ENCODE results near the gene RNF144B.

The RNF144B gene

DNA sequence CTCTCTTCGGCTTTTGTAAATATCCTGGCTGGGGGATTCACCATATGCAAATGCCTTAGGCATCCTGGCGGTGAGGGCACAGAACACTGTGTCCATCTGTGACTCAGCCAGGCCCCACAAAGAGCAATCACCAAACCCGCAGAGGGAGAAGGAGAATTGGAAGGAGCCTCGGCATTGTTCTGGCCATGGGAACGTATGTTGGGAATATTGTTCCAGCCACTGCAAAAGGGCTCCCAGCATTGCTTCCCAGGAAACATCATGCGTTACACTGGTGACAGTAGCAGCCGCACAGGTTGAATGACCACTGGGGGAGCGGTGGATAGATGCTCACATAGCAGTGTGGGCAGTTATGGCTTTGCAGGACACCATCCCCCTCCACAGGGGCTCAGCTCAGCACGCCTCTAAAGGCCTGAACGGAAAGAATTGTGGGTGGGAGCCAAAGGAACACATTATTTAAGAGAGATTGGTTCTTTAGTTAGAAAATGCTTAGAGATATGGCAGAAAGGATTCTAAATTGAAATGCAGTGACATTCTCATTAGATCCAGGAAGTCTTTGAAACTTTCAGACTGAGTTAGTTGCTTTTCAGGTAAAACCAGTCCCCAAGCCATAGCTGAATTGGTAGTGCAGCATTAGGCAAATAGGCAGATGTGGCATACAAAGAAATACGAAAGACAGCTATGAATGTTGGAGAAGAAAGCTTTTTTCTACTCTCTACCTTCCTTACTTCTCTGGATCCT lies 104.3 kb downstream of the RNF144B start:
- no peak for DNase-seq

GRCh38 chr6:18492972-18493371 lies 105.8 kb downstream of the RNF144B start:
- DNase-seq, result no peak

DNA sequence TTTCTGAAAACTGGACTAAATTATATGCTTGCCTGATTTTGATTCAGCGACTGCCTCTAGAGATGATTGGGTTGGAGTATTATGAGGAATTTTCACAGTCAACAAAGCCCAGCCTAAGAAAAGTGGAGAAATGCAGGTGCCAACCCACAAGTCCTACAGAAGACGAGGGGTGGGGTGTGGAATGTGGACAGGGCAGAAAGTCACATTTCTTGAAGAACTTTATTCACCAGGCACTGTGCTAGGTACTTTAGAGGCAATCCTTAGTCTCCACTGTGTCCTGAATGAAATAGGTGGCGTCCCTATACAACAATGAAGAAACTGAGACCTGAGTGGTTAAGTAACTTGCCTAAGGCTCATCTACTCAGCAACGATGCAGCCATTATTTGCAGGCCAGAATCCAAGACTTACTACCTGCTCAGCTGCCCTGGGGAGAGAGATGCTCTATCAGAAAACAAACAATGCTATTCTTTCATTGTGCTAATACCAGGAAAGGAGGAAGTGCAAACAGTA lies 106.3 kb downstream of the RNF144B start:
- DNase-seq, result no peak

DNA sequence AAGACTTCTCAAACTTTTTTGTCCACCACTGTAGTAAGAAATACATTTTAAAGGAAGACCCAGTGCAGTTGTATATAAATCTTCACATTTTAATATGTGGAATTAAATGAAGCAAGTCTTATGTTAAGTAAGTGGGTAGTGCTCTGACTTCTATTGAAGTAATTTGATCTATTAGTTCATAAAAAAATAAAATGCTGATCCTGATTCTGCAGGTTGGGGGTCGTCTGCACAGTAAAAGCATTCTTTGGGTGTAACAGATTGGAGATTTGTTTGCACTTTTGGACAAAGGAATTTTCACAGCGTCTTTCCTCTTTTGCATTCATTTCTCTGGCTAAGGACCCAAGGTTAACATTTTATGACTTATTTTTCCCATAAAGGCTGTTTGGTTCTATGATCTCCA lies 106.8 kb downstream of the RNF144B start:
- DNase-seq, result no peak

GRCh38 chr6:18495236-18495635 lies 108.1 kb downstream of the RNF144B start:
- DNase-seq, result no peak

GRCh38 chr6:18496462-18496861 lies 109.3 kb downstream of the RNF144B start:
- no peak for DNase-seq

- no peak for DNase-seq
Observed at GRCh38 chr6:18497006-18497405, 109.9 kb downstream of the RNF144B start.

DNA sequence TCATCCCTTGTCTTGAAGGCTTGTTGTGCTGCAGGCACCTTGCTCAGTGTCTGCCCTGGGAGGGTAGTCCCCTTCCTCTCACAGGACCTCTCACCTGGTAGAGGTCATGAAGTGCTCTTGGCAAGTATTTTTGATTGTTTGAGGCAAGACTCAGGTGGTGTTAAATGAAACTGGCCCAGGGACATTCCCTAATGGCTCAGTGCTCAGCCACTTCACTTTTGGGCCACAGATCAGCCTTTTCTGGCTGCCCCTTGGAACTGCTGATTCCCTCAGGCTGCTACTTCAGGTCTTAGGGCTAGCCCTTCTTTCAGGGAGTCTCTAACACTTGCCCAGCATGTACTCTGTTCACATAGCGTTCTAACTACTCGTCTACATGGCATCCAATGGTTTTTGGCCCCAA lies 111.3 kb downstream of the RNF144B start:
- DNase-seq, result no peak

GRCh38 chr6:18500921-18501662 lies 113.9 kb downstream of the RNF144B start:
- DNase-seq, result no peak

DNA sequence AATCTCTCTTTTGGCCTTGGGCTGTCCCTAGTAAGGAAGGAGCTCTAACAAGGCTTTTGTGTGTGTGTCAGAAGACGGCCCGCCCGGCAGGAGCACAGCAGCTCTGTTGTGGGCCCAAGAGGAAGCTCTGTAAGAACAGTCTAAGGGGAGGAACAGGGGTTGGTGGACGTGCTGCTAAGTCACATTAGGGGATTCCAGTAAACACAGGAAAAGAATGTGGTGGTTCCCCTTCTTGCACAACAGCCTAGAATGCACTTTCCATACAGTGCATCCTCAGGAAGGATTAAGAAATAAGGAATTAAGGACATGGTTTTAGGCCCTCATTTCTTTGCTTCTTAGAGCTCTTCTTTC lies 114.5 kb downstream of the RNF144B start:
- DNase-seq, result no peak

DNA sequence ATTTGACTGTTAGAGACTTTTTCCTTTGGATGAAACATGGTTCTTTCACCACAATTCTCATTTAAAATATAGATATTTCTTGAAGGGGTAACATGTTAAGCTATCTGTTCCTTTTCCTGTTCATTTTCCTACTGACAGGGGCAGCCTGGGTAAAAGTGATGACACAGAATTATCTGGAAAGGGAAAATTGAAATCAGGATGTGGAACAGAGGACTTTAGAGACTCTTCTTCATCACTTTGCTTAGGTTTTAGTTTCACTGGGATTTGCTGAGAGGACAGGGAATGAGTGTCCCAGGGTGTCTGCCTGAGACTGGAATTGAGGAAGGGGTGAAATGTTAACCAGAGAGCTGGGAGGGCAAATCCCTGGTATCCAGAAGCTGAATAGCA lies 116.0 kb downstream of the RNF144B start:
- DNase-seq, result no peak

- peak; percentile 41 for DNase-seq
Observed at GRCh38 chr6:18503593-18504231, 116.6 kb downstream of the RNF144B start.

DNA sequence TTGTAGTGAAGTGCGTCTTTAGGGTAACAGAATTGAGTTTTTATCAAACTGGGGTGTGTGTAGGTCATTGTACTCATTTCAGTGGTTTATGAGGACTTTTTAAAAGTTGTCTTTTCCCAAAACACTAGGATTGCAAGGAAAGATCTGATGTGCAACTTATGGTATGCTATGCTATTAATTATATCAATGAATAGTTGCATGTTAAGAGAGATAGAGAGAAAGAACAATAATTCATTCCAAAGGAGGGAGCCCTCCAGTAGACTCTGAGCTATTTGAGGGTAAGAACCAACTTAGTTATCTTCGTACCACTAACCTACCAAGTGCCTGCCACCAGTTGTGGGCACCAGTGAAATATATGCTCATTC lies 117.1 kb downstream of the RNF144B start:
- no peak for DNase-seq

GRCh38 chr6:18506382-18507017 lies 119.3 kb downstream of the RNF144B start:
- no peak for DNase-seq

GRCh38 chr6:18507018-18507415 lies 119.9 kb downstream of the RNF144B start:
- DNase-seq, result no peak

DNA sequence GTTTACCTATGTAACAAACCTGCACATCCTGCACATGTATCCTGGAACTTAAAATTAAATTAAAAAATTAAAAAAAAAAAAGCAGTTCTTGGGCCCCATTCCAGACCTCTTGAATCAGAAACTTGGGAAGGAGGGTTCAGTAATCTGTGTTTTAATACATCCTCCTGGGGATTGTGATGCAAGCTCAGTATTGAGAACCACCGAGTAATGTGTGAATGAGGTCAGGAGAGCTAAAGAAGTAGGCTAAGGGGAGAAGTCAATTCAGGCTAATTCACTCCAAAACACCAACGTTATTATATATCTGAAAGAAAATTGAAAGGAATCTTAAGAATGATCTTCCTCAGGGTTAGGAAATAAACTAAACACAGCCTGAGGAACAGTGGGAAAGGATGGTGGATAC lies 120.4 kb downstream of the RNF144B start:
- no peak for DNase-seq

DNA sequence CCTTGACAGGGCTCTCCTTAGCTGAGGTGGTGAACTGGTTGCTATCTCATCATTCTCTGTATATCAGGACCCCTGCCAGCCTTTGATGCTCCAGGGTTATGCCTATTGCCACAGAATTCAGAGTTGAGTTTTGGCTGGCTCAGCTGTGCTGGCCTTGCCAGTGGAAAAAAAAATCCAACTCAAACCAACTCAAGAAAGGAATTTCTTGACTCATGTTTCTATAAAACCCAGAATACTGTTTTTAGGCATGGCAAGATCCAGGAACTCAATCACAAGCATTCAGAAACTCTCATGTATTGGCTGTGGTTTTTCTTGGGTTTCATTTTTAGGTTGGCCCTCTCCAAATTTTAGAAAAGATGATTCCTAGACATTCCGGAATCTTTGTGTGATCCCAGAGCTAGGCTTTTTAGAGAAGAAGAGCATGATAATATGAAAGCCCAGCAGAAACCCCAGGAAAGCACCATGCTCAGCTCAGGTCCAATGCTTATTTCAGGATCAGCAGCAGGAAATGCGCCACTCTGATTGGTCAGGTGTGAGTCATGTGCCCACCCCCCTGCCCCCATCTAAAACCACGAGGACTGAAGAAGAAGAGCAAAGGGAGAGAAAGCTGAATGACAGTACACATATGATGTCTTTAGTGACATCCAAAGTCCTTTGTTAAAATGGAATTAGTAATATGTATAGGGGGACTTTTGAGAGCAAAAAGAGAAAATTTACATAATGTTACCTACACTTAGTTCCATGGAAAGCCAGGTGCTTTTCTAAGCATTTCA lies 122.9 kb downstream of the RNF144B start:
- DNase-seq, result no peak

DNA sequence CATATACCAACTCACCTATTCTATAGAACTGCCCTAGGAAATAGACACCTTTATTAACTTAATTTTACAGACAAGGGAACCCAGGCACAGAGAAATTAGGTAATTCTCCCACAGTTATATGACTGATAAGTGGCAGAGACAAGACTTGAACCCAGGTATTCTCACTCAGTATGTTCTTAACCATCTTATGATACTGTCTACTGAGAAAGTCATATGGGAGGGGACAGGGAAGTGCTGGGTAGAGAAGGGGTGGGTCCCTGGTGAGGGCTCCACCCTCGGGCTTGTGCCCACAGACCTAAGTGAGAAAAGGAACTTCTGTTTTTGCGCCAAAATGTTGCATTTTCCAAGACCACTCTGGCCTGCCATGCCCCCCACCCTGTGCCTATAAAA lies 123.5 kb downstream of the RNF144B start:
- DNase-seq, result no peak

GRCh38 chr6:18511211-18511610 lies 124.1 kb downstream of the RNF144B start:
- DNase-seq, result no peak

GRCh38 chr6:18513253-18513798 lies 126.2 kb downstream of the RNF144B start:
- no peak for DNase-seq

DNA sequence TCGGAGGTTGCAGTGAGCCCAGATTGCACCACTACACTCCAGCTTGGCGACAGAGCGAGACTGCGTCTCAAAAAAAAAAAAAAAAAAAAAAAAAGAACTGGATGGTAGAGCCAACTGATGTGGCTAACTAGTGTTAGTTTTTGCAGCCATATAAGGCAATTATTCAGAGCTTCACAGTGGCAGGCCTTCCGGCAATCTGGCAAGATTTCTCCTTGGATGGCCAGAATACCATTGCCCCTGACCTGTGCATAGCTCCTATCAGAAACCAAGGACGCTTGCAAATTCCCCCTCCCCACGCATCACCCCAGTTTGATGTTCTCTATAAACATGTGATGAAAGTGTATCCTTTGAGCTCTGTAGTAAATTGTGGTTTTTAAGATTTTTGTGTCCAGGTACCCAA lies 127.0 kb downstream of the RNF144B start:
- DNase-seq, result no peak

DNA sequence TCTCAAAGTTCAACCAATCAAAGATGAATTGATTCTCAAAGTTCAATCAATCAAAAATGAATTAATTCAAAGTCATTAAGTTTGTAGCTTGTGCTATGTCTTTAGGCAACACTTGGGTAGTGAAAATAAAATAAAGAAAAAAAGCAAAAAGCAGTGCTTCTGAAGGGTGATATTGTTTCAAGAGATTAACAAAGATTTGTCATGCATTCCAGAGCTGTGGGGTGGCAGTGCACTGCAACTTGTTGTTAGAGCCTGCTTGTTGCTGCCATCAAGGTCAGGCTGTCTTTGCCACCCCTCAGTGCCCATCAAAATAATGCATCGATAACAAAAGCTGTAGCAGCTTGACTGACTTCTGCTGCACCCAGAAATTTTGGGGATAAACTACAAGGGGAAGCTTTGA lies 128.6 kb downstream of the RNF144B start:
- DNase-seq, result no peak

Data from CD4-positive, alpha-beta T cell treated with Interleukin-6 for 4 hours (primary cell).